K562 (cell line): ENCODE data around the gene TSTD2. TPM values are rescaled to one million over a fixed set of nuclear protein-coding genes. Genes with fewer than 3 reads are reported as not detected.

ENCODE experiments used
- ATAC-seq: fragments of 200-7000 bp; cut with Tn5 transposase; 3 replicates; pipeline ENCODE4 v1.9.1; 2020; ENCODE audit warnings: moderate library complexity
- Bru-seq: library from RNA; stranded (reverse); fragments of 400-500 nt; gene quantifications from one replicate; lab custom pipeline; 2021; lab: Mats Ljungman, UMichigan
- BruChase-seq, 2 experiments: library from RNA; stranded (reverse); fragments of 400-500 nt; gene quantifications; one replicate each; lab custom pipeline; 2021; lab: Mats Ljungman, UMichigan
- BruUV-seq: library from RNA; stranded (reverse); fragments of 400-500 nt; replicated peaks from 2 replicates; lab custom pipeline; 2021; lab: Mats Ljungman, UMichigan
- CTCF ChIA-PET: fragments of 300-600 bp; formaldehyde crosslinking; extraction: SDS; loops from one replicate; lab custom pipeline; 2021; ENCODE audit warnings: low intra/inter-chr PET ratio; lab: Yijun Ruan, JAX
- POLR2A ChIA-PET: fragments of 300-600, 350-650 bp; sonication (Branson Sonifier 250); formaldehyde crosslinking; extraction: SDS; loops from one replicate; lab custom pipeline; 2021; ENCODE audit warnings: antibody characterized with exemption, inconsistent platforms; lab: Yijun Ruan, JAX
- DNase-seq, 4 experiments: peaks; one replicate each; pipeline versions ENCODE4 v3.0.0 to v3.0.0-alpha.2; 2011 to 2018; ENCODE audit warnings: low spot score in 3 of 4, mixed read lengths in 3 of 4; ENCODE audit errors: extremely low read depth in 1 of 4
- FAIRE-seq: peaks from 2 replicates; lab custom pipeline; 2011; peaks lifted over from hg19 to GRCh38; lab: Jason Lieb, UNC
- H2AFZ ChIP-seq: 2 replicates; pipeline ENCODE4 v1.6.0; 2011; ENCODE audit warnings: low read depth, low read length, control low read depth, inconsistent platforms
- H3K27ac ChIP-seq: fragments of 200-600 bp; 3 replicates; pipeline ENCODE4 v1.8.0; 2011; ENCODE audit warnings: low read depth, mild to moderate bottlenecking, control low read depth, inconsistent platforms, low read length, moderate library complexity, mixed read lengths; ENCODE audit errors: extremely low read depth
- H3K27me3 ChIP-seq, 2 experiments: fragments of 300-600 bp in 1 of 2; 2 replicates in 1 of 2; 3 replicates in 1 of 2; pipeline versions ENCODE4 v1.6.0 to v1.8.0; 2011; ENCODE audit warnings: inconsistent platforms in 2 of 2, low read length in 2 of 2, mild to moderate bottlenecking in 1 of 2, mixed read lengths in 1 of 2, moderate library complexity in 1 of 2; ENCODE audit not compliant: control insufficient read depth in 2 of 2, insufficient read depth in 2 of 2
- H3K36me3 ChIP-seq: fragments of 300-600 bp; 3 replicates; pipeline ENCODE4 v1.8.0; 2011; ENCODE audit warnings: mild to moderate bottlenecking, low read length, inconsistent platforms; ENCODE audit not compliant: control insufficient read depth, insufficient read depth
- H3K4me1 ChIP-seq, 2 experiments: fragments of 200-600 bp in 1 of 2; replicated peaks in 1 of 2; 2 replicates in 1 of 2; 3 replicates in 1 of 2; pipeline versions ENCODE4 v1.5.1 to v1.8.0; 2011; ENCODE audit warnings: inconsistent platforms in 2 of 2, low read length in 2 of 2, mild to moderate bottlenecking in 1 of 2, mixed read lengths in 1 of 2, moderate library complexity in 1 of 2; ENCODE audit not compliant: control insufficient read depth in 2 of 2, insufficient read depth in 2 of 2
- H3K4me2 ChIP-seq: 2 replicates; pipeline ENCODE4 v1.6.1; 2011; ENCODE audit warnings: low read length, control low read depth, inconsistent platforms, mixed read lengths; ENCODE audit not compliant: insufficient read depth
- H3K4me3 ChIP-seq: fragments of 200-600 bp; sonication (generic), shearing (Covaris generic); 2 replicates; pipeline ENCODE4 v1.5.1; 2016; ENCODE audit warnings: control low read depth, inconsistent platforms
- H3K79me2 ChIP-seq: fragments of 200-600 bp; 3 replicates; pipeline ENCODE4 v1.8.0; 2011; ENCODE audit warnings: low read length, inconsistent platforms; ENCODE audit not compliant: control insufficient read depth, insufficient read depth
- H3K9ac ChIP-seq, 2 experiments: 2 replicates each; pipeline versions ENCODE4 v1.6.0 to v1.6.1; 2011; ENCODE audit warnings: low read depth in 2 of 2, low read length in 2 of 2, control low read depth in 1 of 2, inconsistent platforms in 1 of 2, mild to moderate bottlenecking in 1 of 2, mixed read lengths in 1 of 2; ENCODE audit not compliant: insufficient read depth in 1 of 2
- H3K9me1 ChIP-seq: one replicate; pipeline ENCODE4 v1.6.0; 2011; ENCODE audit warnings: inconsistent platforms, mild to moderate bottlenecking, low read length, moderate library complexity; ENCODE audit not compliant: control insufficient read depth, insufficient read depth
- H3K9me3 ChIP-seq: replicated peaks from 2 replicates; pipeline ENCODE4 v1.5.1; 2011; ENCODE audit warnings: low read depth, low read length, inconsistent platforms; ENCODE audit not compliant: control insufficient read depth, insufficient read depth
- H4K20me1 ChIP-seq: replicated peaks from 2 replicates; pipeline ENCODE4 v1.6.1; 2011; ENCODE audit warnings: low read length, inconsistent platforms, mixed read lengths; ENCODE audit not compliant: control insufficient read depth, insufficient read depth
- SRSF7 ChIP-seq: fragments of 200-400 bp; formaldehyde crosslinking; optimal IDR thresholded peaks from 2 replicates; pipeline ENCODE3; 2017; ENCODE audit warnings: mild to moderate bottlenecking, low read depth, low read length
- STAT5B ChIP-seq: fragments of 250-450 bp; sonication (Bioruptor Pico); IDR thresholded peaks from 2 replicates; pipeline ENCODE4 v1.8.0; 2021; ENCODE audit warnings: mild to moderate bottlenecking, inconsistent platforms
- ZNF143 ChIP-seq: sonication (generic); formaldehyde crosslinking; IDR thresholded peaks from 2 replicates; pipeline ENCODE4 v1.9.0; 2022; ENCODE audit warnings: mild to moderate bottlenecking, missing genetic modification reagents
- WGBS: fragments of 100-300 bp; shearing (Covaris generic); methylation state at CpG from one replicate; pipeline ENCODE4 v1.1.6; 2016; ENCODE audit warnings: low coverage, mixed read lengths; ENCODE audit not compliant: insufficient coverage; ENCODE audit errors: missing lambda C conversion rate; 5-methylcytosine and 5-hydroxymethylcytosine counted together
- in situ Hi-C: fragments of 300-500 bp; cut with MboI; formaldehyde crosslinking; loops from 4 replicates; pipeline ENCODE4 v1.15.0; 2018; ENCODE audit warnings: inconsistent platforms, mixed read lengths
- intact Hi-C: fragments of 100-400 bp; cut with micrococcal nuclease; formaldehyde crosslinking; loops from 2 replicates; pipeline ENCODE4 v1.14.2; 2022
- long read RNA-seq, 3 experiments: library from polyadenylated mRNA in 2 of 3; library from RNA in 1 of 3; unstranded in 2 of 3; stranded (forward) in 1 of 3; transcript quantifications; one replicate each; pipeline ENCODE4 v2.0.0, GENCODE V29; 2019 to 2022
- polyA minus RNA-seq, 3 experiments: library from RNA; depleted of rRNA, polyadenylated mRNA; stranded (reverse); fragments of >200 nt; gene quantifications; 2 replicates each; pipeline ENCODE4 v1.2.3, GENCODE V29; 2011
- polyA plus RNA-seq, 8 experiments: library from polyadenylated mRNA; depleted of rRNA in 4 of 8; stranded (reverse) in 5 of 8; unstranded in 3 of 8; fragments of >200 nt; fragmentation: Nextera tagmentation in 2 of 8; fragmentation: Illumina TruSeq in 1 of 8; extraction: Ambion mirVana in 2 of 8; extraction: Trizol in 1 of 8; gene quantifications; 2 replicates each; pipeline versions ENCODE4 v1.2.1 to v1.2.3, GENCODE V29; 2011 to 2014; ENCODE audit warnings: inconsistent platforms in 1 of 8, missing spikeins in 1 of 8
- total RNA-seq, 7 experiments: library from RNA; depleted of rRNA in 6 of 7; stranded (reverse); fragments of >200 nt in 6 of 7; fragmentation: Illumina TruSeq in 2 of 7; extraction: Trizol in 2 of 7; gene quantifications; 2 replicates each; pipeline versions ENCODE4 v1.2.1 to v1.2.3, GENCODE V29; 2011 to 2021; ENCODE audit warnings: low replicate concordance in 1 of 7
- TF ChIP-seq, protein P1 (sequence below): fragments of 450-650 bp; formaldehyde crosslinking; IDR thresholded peaks from 2 replicates; pipeline ENCODE4 v1.4.0; 2022; ENCODE audit warnings: missing genetic modification characterization
- TF ChIP-seq, protein P2 (sequence below), 2 experiments: fragments of 450-650 bp; IDR thresholded peaks; 2 replicates each; pipeline ENCODE4 v1.6.1; 2018; ENCODE audit warnings: mild to moderate bottlenecking in 2 of 2, low read depth in 1 of 2; ENCODE audit not compliant: partially characterized antibody in 2 of 2
- TF ChIP-seq, protein P3 (sequence below): fragments of 450-650 bp; IDR thresholded peaks from 2 replicates; pipeline ENCODE4 v1.6.1; 2016

The TSTD2 gene
- total RNA-seq (2011; cell fraction: chromatin; rRNA removed; ENCODE audit: low replicate concordance): 45.9 and 90.8 TPM in 2 replicates
- 25.0 and 29.2 TPM in 2 replicates for total RNA-seq (2011; cell fraction: nucleolus; rRNA removed)
- 43.0 and 55.8 TPM in 2 replicates for total RNA-seq (2011; cell fraction: nucleoplasm; rRNA removed)
- total RNA-seq (2014; rRNA removed) (16.8 and 16.9 TPM in 2 replicates), total RNA-seq (2014; rRNA removed; fragmentation: Illumina TruSeq; extraction: Trizol) (14.8 and 15.8 TPM in 2 replicates), total RNA-seq (2015; rRNA removed; fragmentation: Illumina TruSeq; extraction: Trizol) (13.9 and 14.2 TPM in 2 replicates), total RNA-seq (2021) (20.0 and 20.4 TPM in 2 replicates), polyA plus RNA-seq (2011; rRNA removed) (36.7 and 37.0 TPM in 2 replicates), polyA plus RNA-seq (2014; fragmentation: Illumina TruSeq; extraction: Trizol) (18.6 and 22.2 TPM in 2 replicates), polyA plus RNA-seq (2014; fragmentation: Nextera tagmentation; extraction: Ambion mirVana) (10 to 100 TPM; 10.1 to 19.0 TPM), polyA plus RNA-seq (2014; rRNA removed) (20.6 and 20.9 TPM in 2 replicates), polyA minus RNA-seq (2011; rRNA and poly(A)+ RNA removed) (32.6 and 36.5 TPM in 2 replicates), Bru-seq, nascent RNA (percentile 81 among the genes with signal in this experiment), BruChase-seq, experiment 1, labeled RNA remaining after a 2-hour chase (percentile 84 among the genes with signal in this experiment), BruChase-seq, experiment 2, labeled RNA remaining after a 6-hour chase (percentile 81 among the genes with signal in this experiment)
- polyA plus RNA-seq (2011; cell fraction: cytosol; rRNA removed): 17.5 and 22.9 TPM in 2 replicates
- polyA plus RNA-seq (2011; cell fraction: nucleus; rRNA removed): 47.0 and 54.9 TPM in 2 replicates
- 11.8 and 18.5 TPM in 2 replicates for polyA plus RNA-seq (2012)
- 15.0 and 17.8 TPM in 2 replicates for polyA minus RNA-seq (2011; cell fraction: cytosol; rRNA and poly(A)+ RNA removed)
- polyA minus RNA-seq (2011; cell fraction: nucleus; rRNA and poly(A)+ RNA removed): 19.5 and 34.8 TPM in 2 replicates
- long read RNA-seq, experiment 1, full-length matches to known transcripts: 52 of 76 reads
- long read RNA-seq, experiment 1, partial matches to known transcripts: 13 of 76 reads
- long read RNA-seq, experiment 1, other reads (novel, unspliced or antisense): 11 of 76 reads
- long read RNA-seq, experiment 2, full-length matches to known transcripts: 17 of 20 reads
- long read RNA-seq, experiment 2, partial matches to known transcripts: 0 of 20 reads
- long read RNA-seq, experiment 2, other reads (novel, unspliced or antisense): 3 of 20 reads
- long read RNA-seq, experiment 3, full-length matches to known transcripts: 4 of 9 reads
- long read RNA-seq, experiment 3, partial matches to known transcripts: 3 of 9 reads
- long read RNA-seq, experiment 3, other reads (novel, unspliced or antisense): 2 of 9 reads

DNA sequence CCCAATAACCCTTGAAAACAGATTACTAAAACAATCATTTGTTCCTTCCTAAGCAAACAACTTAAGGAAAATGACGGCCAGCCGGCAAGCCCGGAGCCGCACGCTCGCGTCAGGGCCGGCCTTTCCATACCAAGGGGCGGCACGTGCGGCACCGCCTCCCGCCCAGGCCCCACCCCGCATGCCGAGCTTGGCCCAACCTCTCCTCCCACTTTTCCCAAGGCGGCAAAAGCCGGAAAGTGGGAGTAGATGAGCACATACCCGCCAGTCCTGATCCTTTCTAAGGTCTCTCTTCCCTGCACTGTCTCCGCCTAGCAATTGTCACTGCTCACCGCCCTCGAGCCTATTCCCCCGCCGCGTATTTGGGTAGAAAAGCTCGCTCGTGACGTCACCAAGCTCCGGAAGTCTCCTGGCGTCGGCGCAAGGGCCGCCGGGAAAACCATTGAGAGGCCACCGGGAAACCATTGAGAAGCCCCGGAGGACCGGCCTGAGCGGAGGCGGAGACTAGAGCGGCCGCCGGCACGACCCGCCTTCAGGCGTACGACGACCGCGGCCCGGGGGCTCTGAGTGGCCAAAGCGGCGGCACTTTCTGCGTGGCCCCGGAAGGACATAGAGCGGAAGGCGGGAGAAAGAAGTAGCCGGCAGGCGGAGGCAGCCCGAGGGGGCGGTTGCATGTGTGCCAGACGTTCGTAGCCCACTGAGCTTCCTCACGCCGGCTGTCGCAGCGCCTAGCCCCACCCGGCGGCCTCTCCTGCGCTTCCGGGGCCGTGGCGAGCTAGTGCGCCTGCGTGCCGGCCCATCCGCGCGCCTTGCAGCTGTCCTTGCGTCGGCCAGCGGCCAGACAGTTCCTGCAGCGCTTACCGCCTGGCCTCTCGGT lies at the start of gene TSTD2, which contains the start of gene NCBP1:
TSTD2 (minus strand) TSS at position 384 of the 874 bp plus-strand sequence. CDS start 5,806 bp downstream, outside the sequence.
NCBP1 (plus strand) TSS at position 837 of the 874 bp plus-strand sequence. CDS start 61 bp downstream, outside the sequence.
- Histone ChIP-seq H3K4me2 (peak within 1 kb of the TSS; percentile 91), H3K9me3 (no peaks in the 10 kb centered on the region), H3K9me1 (no peaks in the 10 kb centered on the region), H3K27ac (peak within 1 kb of the TSS; percentile 98), H3K9ac (peak within 1 kb of the TSS; percentile 95 to 99), H2AFZ (peak within 1 kb of the TSS; percentile 97), H3K36me3 (peaks cover 22% of the 10 kb centered on the region), H4K20me1 (peaks cover 8% of the 10 kb centered on the region; the same call in 1 of the 2 replicates), H3K4me3 (peak within 1 kb of the TSS; percentile 76), H3K4me1 (peaks cover 4 to 24% of the 10 kb centered on the region in 2 experiments; a peak in 3 of 5 replicates), H3K27me3 (no peaks in the 10 kb centered on the region), H3K79me2 (peaks cover 89% of the 10 kb centered on the region)
- ChIA-PET POLR2A (interaction anchor here (0.6 to 2.7 kb wide), 23 partner anchors 7 to 624 kb away, joined by 3 to 18 read pairs (median 4); no protein-coding TSS in a partner anchor), CTCF (no interaction called here)
- in situ Hi-C loops (no loop called here), intact Hi-C loops (no loop called here)
- peak; percentile 91 to 98 (median 93) for DNase-seq
- FAIRE-seq: peak; percentile 87
- WGBS: 0% methylated on average over 53 of the region's 83 CpGs
- BruUV-seq: no TSS peak
- peak; percentile 92 for ATAC-seq
- TF ChIP-seq, protein P1, sequence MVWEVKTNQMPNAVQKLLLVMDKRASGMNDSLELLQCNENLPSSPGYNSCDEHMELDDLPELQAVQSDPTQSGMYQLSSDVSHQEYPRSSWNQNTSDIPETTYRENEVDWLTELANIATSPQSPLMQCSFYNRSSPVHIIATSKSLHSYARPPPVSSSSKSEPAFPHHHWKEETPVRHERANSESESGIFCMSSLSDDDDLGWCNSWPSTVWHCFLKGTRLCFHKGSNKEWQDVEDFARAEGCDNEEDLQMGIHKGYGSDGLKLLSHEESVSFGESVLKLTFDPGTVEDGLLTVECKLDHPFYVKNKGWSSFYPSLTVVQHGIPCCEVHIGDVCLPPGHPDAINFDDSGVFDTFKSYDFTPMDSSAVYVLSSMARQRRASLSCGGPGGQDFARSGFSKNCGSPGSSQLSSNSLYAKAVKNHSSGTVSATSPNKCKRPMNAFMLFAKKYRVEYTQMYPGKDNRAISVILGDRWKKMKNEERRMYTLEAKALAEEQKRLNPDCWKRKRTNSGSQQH: no peak
- TF ChIP-seq ZNF143 (CRISPR knock-in tag) (peak; percentile 81), SRSF7 (no peak), STAT5B (no peak)
- TF ChIP-seq, protein P2, sequence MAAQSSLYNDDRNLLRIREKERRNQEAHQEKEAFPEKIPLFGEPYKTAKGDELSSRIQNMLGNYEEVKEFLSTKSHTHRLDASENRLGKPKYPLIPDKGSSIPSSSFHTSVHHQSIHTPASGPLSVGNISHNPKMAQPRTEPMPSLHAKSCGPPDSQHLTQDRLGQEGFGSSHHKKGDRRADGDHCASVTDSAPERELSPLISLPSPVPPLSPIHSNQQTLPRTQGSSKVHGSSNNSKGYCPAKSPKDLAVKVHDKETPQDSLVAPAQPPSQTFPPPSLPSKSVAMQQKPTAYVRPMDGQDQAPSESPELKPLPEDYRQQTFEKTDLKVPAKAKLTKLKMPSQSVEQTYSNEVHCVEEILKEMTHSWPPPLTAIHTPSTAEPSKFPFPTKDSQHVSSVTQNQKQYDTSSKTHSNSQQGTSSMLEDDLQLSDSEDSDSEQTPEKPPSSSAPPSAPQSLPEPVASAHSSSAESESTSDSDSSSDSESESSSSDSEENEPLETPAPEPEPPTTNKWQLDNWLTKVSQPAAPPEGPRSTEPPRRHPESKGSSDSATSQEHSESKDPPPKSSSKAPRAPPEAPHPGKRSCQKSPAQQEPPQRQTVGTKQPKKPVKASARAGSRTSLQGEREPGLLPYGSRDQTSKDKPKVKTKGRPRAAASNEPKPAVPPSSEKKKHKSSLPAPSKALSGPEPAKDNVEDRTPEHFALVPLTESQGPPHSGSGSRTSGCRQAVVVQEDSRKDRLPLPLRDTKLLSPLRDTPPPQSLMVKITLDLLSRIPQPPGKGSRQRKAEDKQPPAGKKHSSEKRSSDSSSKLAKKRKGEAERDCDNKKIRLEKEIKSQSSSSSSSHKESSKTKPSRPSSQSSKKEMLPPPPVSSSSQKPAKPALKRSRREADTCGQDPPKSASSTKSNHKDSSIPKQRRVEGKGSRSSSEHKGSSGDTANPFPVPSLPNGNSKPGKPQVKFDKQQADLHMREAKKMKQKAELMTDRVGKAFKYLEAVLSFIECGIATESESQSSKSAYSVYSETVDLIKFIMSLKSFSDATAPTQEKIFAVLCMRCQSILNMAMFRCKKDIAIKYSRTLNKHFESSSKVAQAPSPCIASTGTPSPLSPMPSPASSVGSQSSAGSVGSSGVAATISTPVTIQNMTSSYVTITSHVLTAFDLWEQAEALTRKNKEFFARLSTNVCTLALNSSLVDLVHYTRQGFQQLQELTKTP (IDR thresholded peaks at IDR 0.05; ENCODE audit: low read depth in 1 of 2, partially characterized antibody in 2 of 2): peak in 1 of 2 experiments; percentile 33
- TF ChIP-seq, protein P3, sequence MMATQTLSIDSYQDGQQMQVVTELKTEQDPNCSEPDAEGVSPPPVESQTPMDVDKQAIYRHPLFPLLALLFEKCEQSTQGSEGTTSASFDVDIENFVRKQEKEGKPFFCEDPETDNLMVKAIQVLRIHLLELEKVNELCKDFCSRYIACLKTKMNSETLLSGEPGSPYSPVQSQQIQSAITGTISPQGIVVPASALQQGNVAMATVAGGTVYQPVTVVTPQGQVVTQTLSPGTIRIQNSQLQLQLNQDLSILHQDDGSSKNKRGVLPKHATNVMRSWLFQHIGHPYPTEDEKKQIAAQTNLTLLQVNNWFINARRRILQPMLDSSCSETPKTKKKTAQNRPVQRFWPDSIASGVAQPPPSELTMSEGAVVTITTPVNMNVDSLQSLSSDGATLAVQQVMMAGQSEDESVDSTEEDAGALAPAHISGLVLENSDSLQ: peak; percentile 82
